ENCODE measurements around the gene GBA3.

The GBA3 gene

DNA sequence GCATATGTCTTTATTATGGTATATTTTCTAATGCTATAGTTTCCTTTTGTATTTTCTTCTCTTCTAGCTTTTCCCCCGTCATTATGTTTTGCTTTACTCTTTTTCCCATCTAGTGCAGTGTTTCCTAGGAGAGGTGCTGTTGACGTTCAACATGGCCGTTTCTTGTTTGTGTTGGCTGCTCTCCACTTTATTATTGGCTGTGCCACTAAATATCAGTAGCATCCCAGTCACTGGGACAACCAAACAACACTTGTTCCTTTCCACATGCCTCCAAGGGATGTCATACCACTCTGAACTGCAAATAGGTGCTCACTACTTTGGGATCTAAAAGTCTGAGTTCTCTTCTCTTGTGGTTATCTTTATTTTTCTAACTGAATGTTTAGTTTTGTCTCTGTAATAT is 26.5 kb downstream of the GBA3 start:
- TF ChIP-seq, protein P1, sequence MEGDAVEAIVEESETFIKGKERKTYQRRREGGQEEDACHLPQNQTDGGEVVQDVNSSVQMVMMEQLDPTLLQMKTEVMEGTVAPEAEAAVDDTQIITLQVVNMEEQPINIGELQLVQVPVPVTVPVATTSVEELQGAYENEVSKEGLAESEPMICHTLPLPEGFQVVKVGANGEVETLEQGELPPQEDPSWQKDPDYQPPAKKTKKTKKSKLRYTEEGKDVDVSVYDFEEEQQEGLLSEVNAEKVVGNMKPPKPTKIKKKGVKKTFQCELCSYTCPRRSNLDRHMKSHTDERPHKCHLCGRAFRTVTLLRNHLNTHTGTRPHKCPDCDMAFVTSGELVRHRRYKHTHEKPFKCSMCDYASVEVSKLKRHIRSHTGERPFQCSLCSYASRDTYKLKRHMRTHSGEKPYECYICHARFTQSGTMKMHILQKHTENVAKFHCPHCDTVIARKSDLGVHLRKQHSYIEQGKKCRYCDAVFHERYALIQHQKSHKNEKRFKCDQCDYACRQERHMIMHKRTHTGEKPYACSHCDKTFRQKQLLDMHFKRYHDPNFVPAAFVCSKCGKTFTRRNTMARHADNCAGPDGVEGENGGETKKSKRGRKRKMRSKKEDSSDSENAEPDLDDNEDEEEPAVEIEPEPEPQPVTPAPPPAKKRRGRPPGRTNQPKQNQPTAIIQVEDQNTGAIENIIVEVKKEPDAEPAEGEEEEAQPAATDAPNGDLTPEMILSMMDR (IDR thresholded peaks at IDR 0.05), result no peak

DNA sequence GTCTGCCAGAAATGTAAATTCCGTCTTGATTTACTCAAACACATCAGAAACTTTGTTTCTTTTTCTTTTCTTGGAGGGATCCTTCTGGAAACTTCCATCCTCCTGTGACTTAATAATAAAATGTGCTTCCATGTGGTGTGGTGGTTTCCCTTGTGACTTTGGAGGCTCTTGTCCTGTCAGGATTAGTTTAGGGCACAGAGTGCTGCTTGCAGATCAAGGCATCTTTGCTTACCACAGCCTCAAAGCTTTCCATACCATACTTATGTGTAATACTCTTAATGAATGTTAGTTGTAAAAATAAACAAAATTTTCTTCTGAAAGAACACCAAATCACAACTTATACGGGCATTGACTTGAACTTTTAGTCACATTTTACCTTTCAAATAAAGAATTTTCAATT is 27.4 kb downstream of the GBA3 start:
- TF ChIP-seq, protein P1 (IDR thresholded peaks at IDR 0.05), result no peak

DNA sequence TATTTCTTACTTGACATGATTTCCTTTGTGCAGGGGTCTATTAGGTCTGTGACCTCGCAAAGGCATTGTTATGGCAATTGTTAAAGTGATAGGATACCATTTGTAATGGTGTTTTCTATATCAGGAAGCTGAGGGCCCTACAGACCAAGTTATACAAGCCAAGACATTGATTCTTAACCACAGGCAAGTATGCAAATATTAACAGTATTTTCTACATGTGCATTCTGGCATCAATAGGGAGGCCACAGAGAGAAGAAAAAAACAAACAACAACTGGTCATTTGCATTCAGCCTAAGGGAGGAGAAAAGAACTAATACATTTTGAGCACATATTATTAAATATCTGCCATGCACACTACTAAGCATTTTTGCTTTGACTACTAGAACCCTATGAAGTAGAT is 28.5 kb downstream of the GBA3 start:
- TF ChIP-seq, protein P1 (IDR thresholded peaks at IDR 0.05), result no peak

DNA sequence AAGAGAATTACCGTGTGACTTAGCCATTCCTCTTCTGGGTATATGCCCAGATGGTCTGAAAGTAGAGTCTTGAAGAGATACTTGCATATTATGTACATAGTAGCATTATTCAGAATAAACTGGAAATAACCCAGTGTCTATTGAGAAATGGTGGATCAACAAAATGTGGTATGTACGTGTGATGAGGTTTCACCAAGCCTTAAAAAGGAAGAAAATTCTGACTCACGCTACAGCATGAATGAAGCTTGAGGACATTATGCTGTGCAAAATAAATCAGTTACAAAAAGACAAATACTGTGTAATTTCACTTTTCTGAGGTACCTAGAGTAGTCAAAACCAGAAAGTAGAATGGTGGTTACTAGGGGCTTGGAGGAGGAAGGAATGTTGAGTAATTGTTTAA is 37.3 kb downstream of the GBA3 start:
- TF ChIP-seq, protein P1 (IDR thresholded peaks at IDR 0.05), result no peak

DNA sequence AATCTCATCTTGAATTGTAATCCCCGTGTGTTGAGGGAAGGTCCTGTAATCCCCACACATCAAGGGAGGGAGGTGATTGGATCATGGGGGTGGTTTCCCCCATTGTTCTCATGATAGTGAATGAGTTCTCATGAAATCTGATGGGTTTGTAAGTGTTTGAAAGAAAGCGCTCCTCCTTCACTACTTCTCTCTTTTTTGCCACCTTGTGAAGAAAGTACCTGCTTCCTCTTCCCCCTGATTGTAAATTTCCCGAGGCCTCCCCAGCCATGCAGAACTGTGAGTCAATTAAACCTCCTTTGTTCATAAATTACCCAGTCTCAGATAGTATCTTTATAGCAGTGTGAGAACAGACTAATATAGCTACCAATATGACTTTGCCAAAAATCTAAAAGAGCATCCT is 41.1 kb downstream of the GBA3 start:
- TF ChIP-seq, protein P1 (IDR thresholded peaks at IDR 0.05), result no peak

DNA sequence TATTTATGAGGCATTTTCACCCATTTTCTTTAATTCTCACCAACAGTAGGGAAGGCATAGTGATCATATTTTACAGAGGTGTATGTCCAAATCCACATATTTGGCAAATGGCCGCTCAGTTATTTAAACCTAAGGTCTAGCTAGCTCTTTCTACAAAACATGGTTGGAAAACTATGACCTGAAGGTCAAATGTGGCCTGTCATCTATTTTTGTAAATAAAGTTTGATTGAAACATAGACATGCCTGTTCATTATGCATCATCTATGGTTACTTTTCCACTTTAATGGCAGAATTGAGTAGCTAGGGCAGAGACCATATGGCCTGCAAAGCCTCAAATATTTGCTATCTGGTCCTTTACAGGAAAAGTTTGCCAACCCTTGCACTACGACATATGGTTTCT is 44.2 kb downstream of the GBA3 start:
- TF ChIP-seq, protein P1 (IDR thresholded peaks at IDR 0.05), result no peak

DNA sequence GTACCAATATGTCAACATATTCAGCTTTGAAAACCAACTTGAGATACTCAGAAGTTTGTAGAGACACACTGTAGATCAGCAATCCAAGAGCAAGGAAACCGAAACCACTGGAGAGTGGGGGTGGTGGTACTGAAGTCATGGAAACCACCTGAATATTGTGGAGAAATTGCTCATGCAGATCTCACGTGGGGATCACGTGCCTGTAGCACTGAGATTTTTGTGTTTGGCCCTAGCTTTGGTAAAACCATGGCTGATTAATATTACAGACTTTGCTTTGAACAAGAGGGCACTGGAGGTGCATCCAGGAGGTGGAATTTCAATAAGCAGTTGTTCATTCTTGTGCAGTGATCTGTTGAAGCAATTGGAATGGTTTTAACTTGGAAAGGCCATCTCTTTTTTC is 47.2 kb downstream of the GBA3 start:
- TF ChIP-seq, protein P1 (IDR thresholded peaks at IDR 0.05), result no peak

DNA sequence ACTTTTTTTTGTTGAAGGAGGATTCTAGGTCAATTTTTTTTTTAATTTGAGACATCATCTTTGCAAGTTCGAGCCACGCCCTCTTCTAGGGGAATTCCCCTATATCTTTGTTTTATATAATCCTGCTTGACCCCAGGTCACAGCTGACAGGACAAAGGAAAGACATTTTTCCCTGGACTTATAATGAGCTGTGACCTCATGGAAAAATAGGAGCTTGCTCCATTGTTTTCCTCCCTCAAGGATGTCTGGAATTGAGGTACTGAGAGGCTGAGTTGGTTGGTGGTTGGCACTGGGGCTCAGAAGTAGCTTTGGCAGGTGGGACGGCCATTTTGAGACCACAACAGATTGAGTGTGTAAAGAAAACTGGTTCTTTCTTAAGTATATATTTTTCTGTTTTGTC is 49.0 kb downstream of the GBA3 start:
- TF ChIP-seq, protein P1 (IDR thresholded peaks at IDR 0.05), result no peak
